Mucosa of gallbladder (tissue), 1 donor: ENCODE measurements around the gene ZNF708. TPM values are rescaled to one million over a fixed set of nuclear protein-coding genes. Genes with fewer than 3 reads are reported as not detected.
"Not testable (repeated sequence)": the region's sequence is repeated elsewhere in the genome, so short reads cannot be mapped to it uniquely, and the experiment has no call there.

Experiments
- DNase-seq: peaks from one replicate; pipeline ENCODE4 v3.0.0-alpha.2; 2020; ENCODE audit warnings: low spot score
- total RNA-seq: library from RNA; stranded (reverse); gene quantifications from one replicate; pipeline ENCODE4 v1.2.1, GENCODE V29; 2021
- donor health status: DM: no; HTN: no; CAD: no.

ZNF708 gene
- 13.0 TPM for total RNA-seq

- DNase-seq = peak; percentile 92
Observed at GRCh38 chr19:21328885-21329605, at the start of gene ZNF708. ZNF708 (minus strand) TSS chr19:21329410; CDS start chr19:21329212, 198 bp downstream.

- no peak for DNase-seq
Observed at GRCh38 chr19:21362291-21362690, 33.1 kb upstream of the ZNF708 start.

- peak; percentile 95 for DNase-seq
Observed at GRCh38 chr19:21358768-21359451, 29.7 kb upstream of the ZNF708 start, which contains the start of gene ZNF738. ZNF738 (plus strand) TSS chr19:21359000; CDS start chr19:21359141, 141 bp downstream.

GRCh38 chr19:21352830-21353229 is 23.6 kb upstream of the ZNF708 start:
- DNase-seq = no peak

GRCh38 chr19:21344841-21345240 is 15.6 kb upstream of the ZNF708 start:
- DNase-seq = not testable (repeated sequence)

- no peak for DNase-seq
Observed at GRCh38 chr19:21335721-21336120, 6.5 kb upstream of the ZNF708 start.

GRCh38 chr19:21328406-21328805 is 804 bp downstream of the ZNF708 start:
- no peak for DNase-seq

- no peak for DNase-seq
Observed at GRCh38 chr19:21326169-21326568, 3.0 kb downstream of the ZNF708 start.

- no peak for DNase-seq
Observed at GRCh38 chr19:21323000-21323399, 6.2 kb downstream of the ZNF708 start.

- no peak for DNase-seq
Observed at GRCh38 chr19:21322528-21322927, 6.7 kb downstream of the ZNF708 start.

GRCh38 chr19:21321996-21322395 is 7.2 kb downstream of the ZNF708 start:
- no peak for DNase-seq

GRCh38 chr19:21321134-21321533 is 8.1 kb downstream of the ZNF708 start:
- DNase-seq = no peak

- no peak for DNase-seq
Observed at GRCh38 chr19:21317821-21318220, 11.4 kb downstream of the ZNF708 start.

- no peak for DNase-seq
Observed at GRCh38 chr19:21314676-21315075, 14.5 kb downstream of the ZNF708 start.

GRCh38 chr19:21312807-21313206 is 16.4 kb downstream of the ZNF708 start:
- DNase-seq = not testable (repeated sequence)

- no peak for DNase-seq
Observed at GRCh38 chr19:21308773-21309172, 20.4 kb downstream of the ZNF708 start.

GRCh38 chr19:21306881-21307479 is 22.2 kb downstream of the ZNF708 start:
- DNase-seq = not testable (repeated sequence)

- not testable (repeated sequence) for DNase-seq
Observed at GRCh38 chr19:21293768-21294167, 35.4 kb downstream of the ZNF708 start.

- DNase-seq = no peak
Observed at GRCh38 chr19:21269813-21270212, 59.4 kb downstream of the ZNF708 start.

GRCh38 chr19:21264891-21265290 is 64.3 kb downstream of the ZNF708 start:
- DNase-seq = no peak

GRCh38 chr19:21264416-21264815 is 64.8 kb downstream of the ZNF708 start:
- DNase-seq = no peak

- not testable (repeated sequence) for DNase-seq
Observed at GRCh38 chr19:21260848-21261381, 68.3 kb downstream of the ZNF708 start.
